Spleen (tissue), 7 donors: ENCODE results near the gene C20orf144.

Experiments used
- CTCF ChIP-seq, 11 experiments: fragments of 200-600 bp in 7 of 11; fragments of 450-650 bp in 4 of 11; sonication (generic) in 4 of 11; IDR thresholded peaks in 8 of 11; conservative IDR thresholded peaks in 3 of 11; 1 replicate in 7 of 11; 2 replicates in 4 of 11; pipeline versions ENCODE4 v1.4.0 to v1.8.0; 2016 to 2021; ENCODE audit warnings: antibody characterized with exemption in 11 of 11, inconsistent platforms in 4 of 11, mild to moderate bottlenecking in 1 of 11
- POLR2A ChIP-seq, 3 donors: fragments of 450-650 bp; IDR thresholded peaks; one replicate each; pipeline ENCODE4 v1.5.1; 2017; ENCODE audit warnings: antibody characterized with exemption in 3 of 3, mild to moderate bottlenecking in 1 of 3
- POLR2AphosphoS5 ChIP-seq, 3 donors: sonication (generic); formaldehyde crosslinking; IDR thresholded peaks; one replicate each; pipeline ENCODE4 v1.5.1; 2017; ENCODE audit warnings: antibody characterized with exemption in 3 of 3
- donor health status: DM: no; HTN: no; CAD: no; lungs with moderate emphysema.
- donor health status: DM: no; HTN: no; CAD: no.
- donor health status: DM: no; HTN: no; CAD: no.

- TF ChIP-seq CTCF (IDR thresholded peaks at IDR 0.05 in 8 of 11, conservative IDR thresholded peaks at IDR 0.05 in 3 of 11), result no peak
- TF ChIP-seq POLR2A (IDR thresholded peaks at IDR 0.05), result no peak
- no peak for TF ChIP-seq POLR2AphosphoS5 (IDR thresholded peaks at IDR 0.05)
Measured at GRCh38 chr20:33647603-33648395, 14.3 kb upstream of the C20orf144 start.
